ENCODE results near the gene HMX1.

HMX1 gene

DNA sequence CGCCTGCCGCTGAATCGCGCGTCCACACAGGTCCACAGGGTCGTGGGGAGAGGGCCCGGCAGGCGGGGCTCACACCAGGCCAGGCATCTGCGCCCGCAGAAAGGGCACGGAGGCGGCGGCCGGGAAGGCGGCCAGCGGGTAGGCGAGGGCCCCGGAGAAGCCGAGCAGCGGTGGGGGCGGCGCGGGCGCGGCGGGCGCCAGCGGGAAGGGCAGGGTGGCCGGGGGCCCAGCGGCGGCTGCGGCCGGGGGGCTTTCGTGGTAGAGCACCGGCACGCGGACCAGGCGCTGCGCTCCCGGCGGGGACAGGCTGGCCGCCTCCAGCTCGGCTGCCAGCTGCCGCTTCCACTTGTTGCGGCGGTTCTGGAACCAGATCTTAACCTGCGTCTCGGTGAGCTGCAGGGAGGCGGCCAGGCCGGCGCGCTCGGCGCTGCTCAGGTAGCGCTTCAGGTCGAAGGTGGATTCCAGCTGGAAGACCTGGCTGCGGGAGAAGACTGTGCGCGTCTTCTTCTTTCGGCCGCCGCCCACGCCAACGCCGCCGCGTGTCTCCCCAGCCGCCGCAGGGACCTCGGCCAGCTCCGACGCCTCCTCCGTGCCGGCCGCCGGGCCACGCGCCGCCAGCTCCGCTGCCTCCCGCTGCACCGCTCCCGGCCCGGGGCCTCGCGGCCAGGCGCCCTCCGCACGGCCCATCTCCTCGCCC, 3.9 kb downstream of the HMX1 start:
- no peak for DNase-seq (ENCODE audit: low read depth)

- DNase-seq (ENCODE audit: low read depth): no peak
These were observed 4.6 kb downstream of the HMX1 start for GRCh38 chr4:8866828-8867623.

GRCh38 chr4:8866421-8866820, 5.2 kb downstream of the HMX1 start:
- no peak for DNase-seq (ENCODE audit: low read depth)

GRCh38 chr4:8865681-8866310, 5.8 kb downstream of the HMX1 start:
- no peak for DNase-seq (ENCODE audit: low read depth)

GRCh38 chr4:8864912-8865680, 6.5 kb downstream of the HMX1 start:
- DNase-seq (ENCODE audit: low read depth): no peak

DNA sequence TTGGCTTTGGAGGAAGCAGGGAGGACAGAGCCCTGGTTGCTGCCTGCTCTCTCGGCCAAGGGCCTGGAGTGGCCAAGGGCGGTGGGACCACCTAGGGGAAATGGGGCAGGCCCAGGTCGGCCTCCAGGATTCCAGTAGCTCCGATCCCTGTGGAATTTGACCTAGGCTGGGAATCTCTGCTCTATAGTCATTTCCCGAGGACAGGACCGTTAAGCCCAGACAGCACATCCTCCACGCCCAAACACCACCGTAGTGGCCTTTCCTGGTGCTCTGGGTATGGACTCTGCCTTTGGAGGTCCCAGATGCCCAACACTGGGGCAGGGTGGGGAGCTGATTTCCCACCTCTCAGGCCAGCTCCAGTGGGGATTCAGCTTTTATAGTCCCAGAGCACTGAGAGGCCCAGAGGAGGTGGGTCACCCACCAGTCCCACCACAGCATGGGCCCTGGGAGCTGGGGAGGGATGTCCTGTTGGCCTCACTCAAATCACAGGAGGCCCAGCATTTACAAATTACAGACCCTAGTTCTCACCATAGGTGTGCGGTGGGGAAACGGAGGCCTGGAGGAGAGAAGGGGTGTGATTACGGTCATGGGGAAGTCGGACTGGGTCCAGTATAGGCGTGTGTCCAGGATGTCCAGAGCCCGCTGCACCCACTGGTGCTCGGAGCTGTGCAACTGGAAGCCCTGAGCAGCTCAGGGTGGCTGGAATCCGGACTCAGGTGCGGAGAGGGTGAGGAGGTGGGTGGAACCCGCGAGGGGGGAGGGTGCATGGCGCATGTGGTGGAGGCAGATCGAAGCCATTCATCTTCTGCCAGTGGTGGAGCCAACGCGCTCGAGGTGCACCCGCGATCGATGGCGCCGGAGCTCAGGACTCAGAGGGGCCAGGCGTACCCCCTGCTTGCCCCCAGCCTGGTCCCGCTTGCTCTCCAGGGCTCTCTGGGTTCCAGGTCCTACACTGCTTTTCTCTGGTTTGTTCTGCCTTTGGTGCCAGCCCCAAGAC, 7.7 kb downstream of the HMX1 start:
- DNase-seq (ENCODE audit: low read depth): no peak

GRCh38 chr4:8862800-8863685, 8.6 kb downstream of the HMX1 start:
- DNase-seq (ENCODE audit: low read depth): no peak

DNA sequence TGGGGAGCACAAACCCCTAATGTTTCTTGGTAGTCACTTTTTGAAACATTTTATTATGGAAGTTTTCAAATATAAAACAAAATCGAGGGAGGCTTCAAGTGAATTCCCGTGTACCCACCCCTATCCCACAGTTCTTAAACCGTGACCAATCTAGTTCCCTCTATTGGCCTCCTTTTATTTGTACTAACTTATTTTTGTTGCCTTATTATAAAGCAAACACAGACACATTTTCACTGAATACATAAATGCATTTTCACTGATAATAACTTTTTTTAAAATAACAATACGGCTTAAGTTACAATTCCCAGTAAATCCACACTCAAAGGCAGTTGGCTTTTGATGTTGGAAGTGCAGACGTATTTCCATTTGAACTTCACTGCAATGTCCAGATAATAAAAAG, 9.3 kb downstream of the HMX1 start:
- no peak for DNase-seq (ENCODE audit: low read depth)

DNA sequence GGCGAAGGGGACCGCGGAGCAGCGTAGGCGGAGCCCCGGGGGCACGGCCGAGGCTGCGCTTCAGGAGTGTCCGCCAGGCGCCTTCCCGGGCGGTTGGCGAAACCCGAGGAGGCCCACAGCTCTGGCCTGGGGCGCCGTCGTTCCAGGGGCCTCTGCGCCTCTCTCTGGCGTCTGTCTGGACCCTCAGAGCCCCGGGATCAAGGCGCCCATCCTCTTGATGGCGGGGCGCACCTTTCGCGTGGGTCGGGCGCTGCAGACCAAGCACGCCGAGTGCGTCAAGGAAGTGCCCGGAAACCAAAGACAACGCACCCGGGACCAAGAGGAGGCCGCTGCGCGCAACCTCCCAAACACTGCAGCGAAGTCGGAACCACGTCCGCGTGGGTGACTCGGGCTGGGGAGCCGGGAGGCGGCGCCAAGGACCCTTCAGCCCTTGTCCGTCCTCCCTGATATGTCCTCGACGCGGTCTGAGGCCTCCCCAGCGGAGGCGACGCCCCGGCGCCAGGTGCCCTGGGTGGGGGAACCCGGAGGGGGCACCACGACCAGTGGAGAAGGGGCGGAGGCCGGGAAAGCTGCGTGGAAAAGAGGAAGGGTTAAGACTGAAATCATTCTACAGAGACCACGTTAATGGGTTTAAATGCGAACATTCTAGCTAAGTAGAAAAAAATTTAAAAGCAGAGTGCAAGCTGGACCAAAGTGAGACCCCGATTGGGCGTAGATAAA, 9.9 kb downstream of the HMX1 start:
- no peak for DNase-seq (ENCODE audit: low read depth)

DNA sequence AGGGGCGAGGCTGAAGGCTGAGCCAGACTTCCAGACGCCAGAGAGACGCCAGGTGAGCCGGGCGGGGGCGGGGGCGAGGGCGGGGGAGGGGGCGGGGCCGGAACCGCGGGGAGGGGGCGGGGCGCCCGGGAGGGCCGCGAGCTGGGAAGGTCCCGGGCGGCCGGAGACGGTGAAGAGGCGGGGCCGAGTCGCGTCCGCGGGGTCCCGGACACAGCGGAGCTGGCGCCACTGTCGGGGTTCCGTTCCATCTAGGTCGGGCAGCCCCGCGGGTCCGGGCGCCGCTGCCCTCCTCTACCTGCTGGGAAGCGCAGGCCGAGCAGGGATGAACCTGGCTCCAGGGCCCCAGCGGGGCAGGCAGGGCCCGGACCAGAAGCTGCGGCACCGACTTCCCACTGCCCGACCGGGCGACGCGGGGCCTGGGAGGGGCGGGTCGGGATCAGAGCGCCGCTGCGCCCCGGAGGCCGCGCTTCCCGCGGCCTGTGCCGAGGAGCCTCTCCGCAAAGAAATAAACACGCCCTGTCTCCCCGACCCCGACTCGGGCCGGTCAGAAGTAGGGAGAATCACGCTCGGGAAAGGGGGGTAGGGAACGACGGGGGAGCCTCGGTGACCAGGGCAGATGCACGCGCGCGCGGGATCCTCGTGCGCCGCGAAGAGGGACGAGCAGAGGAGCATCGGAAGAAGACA, 10.6 kb downstream of the HMX1 start:
- DNase-seq (ENCODE audit: low read depth): no peak

GRCh38 chr4:8860096-8860891, 11.3 kb downstream of the HMX1 start:
- DNase-seq (ENCODE audit: low read depth): no peak

- no peak for DNase-seq (ENCODE audit: low read depth)
These were observed 12.0 kb downstream of the HMX1 start for GRCh38 chr4:8859550-8860095.

DNA sequence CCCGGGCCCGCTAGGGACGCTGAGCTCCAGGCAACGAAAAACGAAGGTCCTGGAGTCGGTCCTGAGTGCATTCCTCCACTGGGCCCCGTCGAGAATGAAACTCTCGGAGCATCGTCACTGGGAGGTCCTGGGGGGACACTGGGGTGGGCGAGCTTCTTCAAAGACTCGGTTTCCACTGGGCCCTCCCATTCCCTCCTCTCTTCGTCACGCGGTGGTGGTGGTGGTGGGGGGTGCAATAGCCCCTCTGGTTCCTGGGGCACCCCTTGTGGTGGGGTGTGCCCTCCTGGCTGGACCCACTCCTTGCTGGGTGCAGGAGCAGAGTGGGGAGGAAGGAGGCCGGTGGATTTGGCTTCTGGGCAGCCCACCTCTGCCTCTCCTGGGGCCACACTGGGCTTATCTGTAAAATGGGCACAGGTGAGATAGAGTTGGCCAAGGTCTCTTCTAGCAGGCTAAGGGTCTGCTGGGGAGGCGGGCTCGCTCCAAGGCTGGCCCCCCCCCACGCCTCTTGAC, 12.9 kb downstream of the HMX1 start:
- DNase-seq (ENCODE audit: low read depth): no peak

DNA sequence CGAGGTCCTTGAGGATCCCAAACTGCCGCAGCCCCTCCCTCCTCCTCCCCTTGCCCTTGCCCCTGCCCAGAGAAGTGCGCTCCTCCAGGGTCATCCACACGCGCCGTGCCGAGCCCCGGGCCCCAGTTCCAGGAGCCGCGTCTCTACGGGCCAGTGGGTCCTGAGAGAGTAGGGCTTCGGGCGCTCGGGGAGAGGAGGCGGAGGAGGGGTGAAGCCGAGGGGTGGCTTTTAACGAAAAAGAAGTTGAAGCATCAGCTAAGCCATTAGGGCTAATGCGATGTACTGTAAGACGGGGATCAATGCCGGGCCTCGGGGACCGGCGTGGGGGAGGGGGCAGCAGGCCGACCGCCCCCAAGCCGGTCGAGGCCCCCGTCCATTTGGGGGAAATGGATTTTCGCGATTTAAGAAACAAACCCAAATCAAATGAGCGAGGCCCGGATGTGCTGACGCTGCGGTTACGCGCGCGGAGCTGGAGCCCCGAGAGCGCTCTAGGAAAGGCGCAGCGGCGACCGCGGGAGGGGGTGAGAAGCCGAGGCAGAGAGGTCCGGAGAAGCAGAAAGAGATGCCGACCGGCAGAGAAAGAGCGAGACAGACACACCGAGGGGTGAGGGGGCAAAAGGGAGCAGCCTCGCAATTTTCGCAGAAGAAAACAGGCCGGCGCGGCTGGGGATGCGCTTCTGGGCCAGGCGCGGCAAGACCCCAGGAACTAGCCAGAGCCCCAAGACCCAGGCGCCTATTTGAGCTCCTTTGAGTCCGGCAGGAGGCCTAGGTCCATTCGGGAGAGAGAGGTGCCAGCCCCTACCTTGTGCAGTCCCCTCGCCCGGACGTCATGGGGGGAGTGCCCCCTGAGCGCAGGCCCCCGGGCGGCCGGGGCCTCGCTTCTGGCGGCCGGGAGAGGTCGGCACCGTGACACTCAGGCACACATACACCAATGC, 13.6 kb downstream of the HMX1 start:
- DNase-seq (ENCODE audit: low read depth): no peak

- no peak for DNase-seq (ENCODE audit: low read depth)
These were observed 14.6 kb downstream of the HMX1 start for GRCh38 chr4:8856835-8857621.
